ENCODE data around the gene CALD1.

CALD1 gene

DNA sequence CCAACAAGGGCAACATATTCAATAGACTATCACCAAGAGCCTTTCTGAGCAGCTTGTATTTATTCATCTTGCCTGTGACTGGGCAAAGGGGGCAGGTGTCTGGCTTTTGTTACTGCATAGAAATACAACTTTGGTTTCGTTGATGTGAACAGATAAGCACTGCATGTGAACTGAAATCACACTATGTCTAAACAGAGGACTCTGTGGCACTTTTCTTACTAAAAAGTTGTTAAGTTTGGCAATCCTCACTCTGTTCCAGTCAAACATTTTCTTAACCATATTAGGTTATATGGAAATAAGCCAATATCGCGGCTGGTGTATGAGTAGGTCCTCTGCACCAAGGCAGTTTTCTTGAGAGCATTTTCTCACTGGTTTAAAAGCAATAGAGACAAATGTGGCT lies 48.5 kb downstream of the CALD1 start:
- in situ Hi-C loops (cut with HindIII; ENCODE audit: low sequenced_read_pairs), result no loop called here
- TF ChIP-seq, protein P1, sequence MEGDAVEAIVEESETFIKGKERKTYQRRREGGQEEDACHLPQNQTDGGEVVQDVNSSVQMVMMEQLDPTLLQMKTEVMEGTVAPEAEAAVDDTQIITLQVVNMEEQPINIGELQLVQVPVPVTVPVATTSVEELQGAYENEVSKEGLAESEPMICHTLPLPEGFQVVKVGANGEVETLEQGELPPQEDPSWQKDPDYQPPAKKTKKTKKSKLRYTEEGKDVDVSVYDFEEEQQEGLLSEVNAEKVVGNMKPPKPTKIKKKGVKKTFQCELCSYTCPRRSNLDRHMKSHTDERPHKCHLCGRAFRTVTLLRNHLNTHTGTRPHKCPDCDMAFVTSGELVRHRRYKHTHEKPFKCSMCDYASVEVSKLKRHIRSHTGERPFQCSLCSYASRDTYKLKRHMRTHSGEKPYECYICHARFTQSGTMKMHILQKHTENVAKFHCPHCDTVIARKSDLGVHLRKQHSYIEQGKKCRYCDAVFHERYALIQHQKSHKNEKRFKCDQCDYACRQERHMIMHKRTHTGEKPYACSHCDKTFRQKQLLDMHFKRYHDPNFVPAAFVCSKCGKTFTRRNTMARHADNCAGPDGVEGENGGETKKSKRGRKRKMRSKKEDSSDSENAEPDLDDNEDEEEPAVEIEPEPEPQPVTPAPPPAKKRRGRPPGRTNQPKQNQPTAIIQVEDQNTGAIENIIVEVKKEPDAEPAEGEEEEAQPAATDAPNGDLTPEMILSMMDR (IDR thresholded peaks at IDR 0.05; ENCODE audit: low read depth, low read length), result no peak

DNA sequence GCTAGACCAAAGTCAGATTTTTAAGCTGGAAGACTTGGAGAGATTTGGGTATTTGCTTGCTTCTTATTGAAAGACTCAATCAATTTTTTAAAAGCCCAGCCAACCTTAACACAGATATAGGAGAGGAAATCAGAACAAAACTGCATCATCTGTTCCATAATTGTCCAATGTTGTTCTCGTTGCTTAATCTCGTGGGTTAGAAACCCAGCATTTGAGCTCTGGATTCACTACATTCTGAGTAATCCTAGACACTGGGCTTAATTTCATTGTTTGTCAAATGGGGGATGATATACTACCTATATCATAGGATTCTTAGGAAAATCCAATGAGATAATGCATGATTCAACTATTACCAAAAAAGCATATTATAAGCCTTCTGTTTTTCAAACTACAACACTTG lies 48.9 kb downstream of the CALD1 start:
- no peak overlapping the region for H3K4me3 ChIP-seq (ENCODE audit: low read depth, low read length)
- no peak for DNase-seq (ENCODE audit: low read depth, low spot score)
- in situ Hi-C loops (cut with HindIII; ENCODE audit: low sequenced_read_pairs), result no loop called here
- TF ChIP-seq, protein P1 (IDR thresholded peaks at IDR 0.05; ENCODE audit: low read depth, low read length), result no peak

More for the DNA sequence above, 48.5 kb downstream of the CALD1 start:
- H3K4me3 ChIP-seq (ENCODE audit: low read depth, low read length), result no peak overlapping the region
- DNase-seq (ENCODE audit: low read depth, low spot score), result peak; percentile 90

DNA sequence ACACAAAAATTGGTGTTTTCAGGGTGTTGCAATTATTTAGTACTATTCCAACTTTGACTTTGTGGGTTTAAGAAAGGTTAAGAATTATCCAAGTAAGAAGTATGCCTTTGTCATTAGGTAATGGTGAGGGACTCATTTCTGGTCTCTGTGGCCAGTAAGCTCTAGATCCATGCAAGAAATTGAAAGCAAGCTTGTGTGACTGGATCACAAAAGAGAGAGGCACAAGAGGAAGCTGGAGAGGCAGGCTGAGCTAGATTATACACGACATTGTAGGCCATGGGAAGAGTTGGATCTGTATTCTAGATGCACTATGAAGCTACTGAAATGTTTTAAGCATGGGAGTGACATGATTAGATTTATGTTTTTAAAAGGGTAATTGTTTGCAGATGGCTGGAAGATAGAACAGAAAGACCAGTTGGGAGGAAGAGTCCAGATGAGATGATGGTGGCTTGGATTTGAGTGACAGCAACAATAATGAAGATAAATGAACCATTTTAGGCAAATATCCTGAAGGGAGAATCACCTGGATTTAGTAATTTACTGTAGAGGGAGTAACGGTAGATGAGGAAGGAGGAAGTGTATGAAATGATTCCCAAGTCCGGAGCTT lies 50.0 kb downstream of the CALD1 start:
- in situ Hi-C loops (cut with HindIII; ENCODE audit: low sequenced_read_pairs), result no loop called here

DNA sequence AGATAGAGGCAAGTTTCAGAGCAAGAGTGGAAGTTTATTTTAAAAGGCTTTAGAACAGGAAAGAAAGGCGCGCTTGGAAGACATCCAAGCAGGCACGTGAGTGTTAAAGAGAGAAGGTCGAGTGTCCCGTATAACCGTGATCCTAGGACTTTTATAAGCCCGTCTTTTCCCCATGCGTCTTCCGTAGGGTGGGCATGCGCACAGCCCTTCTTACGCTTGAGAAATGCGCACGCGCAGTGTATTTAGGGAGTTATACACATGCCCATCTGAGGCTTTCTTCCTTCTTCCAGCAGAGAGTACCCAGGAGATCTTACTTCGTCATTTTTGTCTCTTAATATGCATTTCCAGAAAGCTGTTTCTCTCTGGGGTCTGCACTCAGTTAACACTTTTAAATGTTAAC lies 52.4 kb downstream of the CALD1 start:
- in situ Hi-C loops (cut with HindIII; ENCODE audit: low sequenced_read_pairs), result no loop called here
- H3K4me3 ChIP-seq (ENCODE audit: low read depth, low read length), result no peak overlapping the region
- TF ChIP-seq, protein P1 (IDR thresholded peaks at IDR 0.05; ENCODE audit: low read depth, low read length), result no peak
- DNase-seq (ENCODE audit: low read depth, low spot score), result no peak

More for the DNA sequence above, 50.0 kb downstream of the CALD1 start:
- H3K4me3 ChIP-seq (ENCODE audit: low read depth, low read length), result no peak overlapping the region
- TF ChIP-seq, protein P1 (IDR thresholded peaks at IDR 0.05; ENCODE audit: low read depth, low read length), result no peak
- no peak for DNase-seq (ENCODE audit: low read depth, low spot score)

DNA sequence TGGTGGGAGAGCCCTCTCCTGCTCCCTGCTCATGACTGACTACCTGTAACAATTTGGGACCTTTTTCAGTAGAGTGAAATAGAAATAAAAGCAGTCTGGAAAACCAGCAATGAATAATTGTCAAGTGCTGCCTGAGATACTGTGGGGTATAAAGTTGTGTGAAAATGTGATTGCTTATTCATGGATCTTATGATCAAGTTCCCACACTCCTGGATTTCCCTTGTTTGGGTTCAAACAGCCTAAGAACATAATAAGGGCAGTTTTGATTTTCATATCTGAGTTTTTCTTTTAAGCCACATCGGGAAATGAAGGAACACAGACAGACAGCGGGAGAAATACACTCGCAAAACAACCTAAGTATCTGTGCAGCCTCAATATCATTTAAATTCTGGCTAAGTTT lies 52.9 kb downstream of the CALD1 start:
- H3K4me3 ChIP-seq (ENCODE audit: low read depth, low read length), result no peak overlapping the region
- in situ Hi-C loops (cut with HindIII; ENCODE audit: low sequenced_read_pairs), result no loop called here
- TF ChIP-seq, protein P1 (IDR thresholded peaks at IDR 0.05; ENCODE audit: low read depth, low read length), result no peak
- DNase-seq (ENCODE audit: low read depth, low spot score), result no peak

DNA sequence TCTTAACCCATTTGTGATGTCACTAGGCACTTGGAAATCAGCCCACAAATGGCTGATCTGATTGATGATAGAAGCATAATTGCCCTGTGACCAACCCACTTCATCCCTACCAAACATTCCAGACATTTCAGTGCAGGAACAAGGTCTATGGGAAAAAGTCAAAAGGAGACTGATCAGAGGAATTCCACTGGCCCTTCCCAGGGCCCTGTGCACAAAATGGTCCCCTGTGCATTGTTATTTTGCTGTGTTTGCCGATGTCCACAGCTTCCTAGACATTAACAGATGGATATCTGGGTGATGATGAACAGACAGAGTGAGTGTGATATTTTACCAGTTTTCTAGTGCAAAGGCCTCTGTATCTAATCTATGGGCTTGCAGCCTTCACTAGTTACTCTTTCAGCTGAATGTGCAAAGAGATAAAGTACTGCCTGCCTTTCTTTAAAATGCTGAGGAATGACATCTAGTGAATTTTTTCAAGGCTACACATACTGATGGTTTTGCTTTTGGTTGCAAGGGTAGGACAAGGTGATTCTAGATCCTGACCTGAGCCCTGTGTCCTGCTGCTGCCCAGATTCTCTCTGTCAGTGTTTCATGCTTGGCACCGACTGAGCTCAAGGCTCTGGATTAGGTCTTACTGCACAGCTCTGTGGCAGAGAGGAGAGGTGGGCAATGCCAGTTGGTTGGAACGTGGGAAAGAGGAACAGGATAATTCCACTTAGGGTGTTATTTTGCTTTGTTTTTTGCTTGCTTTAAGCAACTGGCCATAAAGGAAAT lies 55.4 kb downstream of the CALD1 start:
- in situ Hi-C loops (cut with HindIII; ENCODE audit: low sequenced_read_pairs), result no loop called here
- TF ChIP-seq, protein P1 (IDR thresholded peaks at IDR 0.05; ENCODE audit: low read depth, low read length), result no peak
- peak; percentile 60 for DNase-seq (ENCODE audit: low read depth, low spot score)
- no peak overlapping the region for H3K4me3 ChIP-seq (ENCODE audit: low read depth, low read length)

All from astrocyte of the spinal cord (primary cell).